Pons (tissue), 1 donor: Measurements from ENCODE around the gene ZSWIM8.
"Not testable (repeated sequence)": the region's sequence is repeated elsewhere in the genome, so short reads cannot be mapped to it uniquely, and the experiment has no call there.

ENCODE experiments used
- DNase-seq: peaks from one replicate; pipeline ENCODE4 v3.0.0-alpha.2; 2016; ENCODE audit warnings: low spot score

ZSWIM8 gene

DNA sequence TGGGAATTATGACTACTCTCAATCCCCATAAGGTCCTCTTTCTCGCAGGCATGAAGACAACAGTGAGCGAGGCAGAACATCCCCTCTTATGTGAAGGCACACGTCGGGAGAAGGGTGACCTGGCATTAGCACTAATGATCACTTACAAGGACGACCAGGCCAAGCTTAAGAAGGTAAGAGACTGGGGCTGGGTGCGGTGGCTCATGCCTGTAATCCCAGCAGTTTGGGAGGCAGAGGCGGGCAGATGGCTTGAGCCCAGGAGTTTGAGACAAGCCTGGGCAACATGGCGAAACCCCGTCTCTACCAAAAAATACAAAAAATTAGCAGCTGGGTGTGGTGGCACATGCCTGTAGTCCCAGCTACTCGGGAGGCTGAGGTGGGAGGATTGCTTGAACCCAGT, 10.1 kb downstream of the ZSWIM8 start:
- not testable (repeated sequence) for DNase-seq

DNA sequence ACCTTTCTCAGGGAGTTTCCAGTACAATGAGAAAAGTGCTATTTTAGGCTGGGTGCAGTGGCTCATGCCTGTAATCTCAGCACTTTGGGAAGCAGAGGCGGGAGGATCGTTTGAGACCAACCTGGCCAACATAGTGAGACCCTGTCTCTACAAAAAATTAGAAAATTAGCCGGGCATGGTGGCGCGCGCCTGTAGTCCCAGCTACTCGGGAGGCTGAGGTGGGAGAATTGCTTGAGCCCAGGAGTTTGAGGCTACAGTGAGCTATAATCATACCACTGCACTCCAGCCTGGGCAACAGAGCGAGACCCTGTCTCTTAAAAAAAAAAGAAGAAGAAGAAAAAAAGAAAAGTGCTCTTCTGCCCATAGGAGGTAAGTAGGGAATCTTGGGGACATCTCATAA, 10.6 kb downstream of the ZSWIM8 start:
- DNase-seq, result not testable (repeated sequence)

GRCh38 chr10:73796766-73797165, 11.4 kb downstream of the ZSWIM8 start:
- no peak for DNase-seq

DNA sequence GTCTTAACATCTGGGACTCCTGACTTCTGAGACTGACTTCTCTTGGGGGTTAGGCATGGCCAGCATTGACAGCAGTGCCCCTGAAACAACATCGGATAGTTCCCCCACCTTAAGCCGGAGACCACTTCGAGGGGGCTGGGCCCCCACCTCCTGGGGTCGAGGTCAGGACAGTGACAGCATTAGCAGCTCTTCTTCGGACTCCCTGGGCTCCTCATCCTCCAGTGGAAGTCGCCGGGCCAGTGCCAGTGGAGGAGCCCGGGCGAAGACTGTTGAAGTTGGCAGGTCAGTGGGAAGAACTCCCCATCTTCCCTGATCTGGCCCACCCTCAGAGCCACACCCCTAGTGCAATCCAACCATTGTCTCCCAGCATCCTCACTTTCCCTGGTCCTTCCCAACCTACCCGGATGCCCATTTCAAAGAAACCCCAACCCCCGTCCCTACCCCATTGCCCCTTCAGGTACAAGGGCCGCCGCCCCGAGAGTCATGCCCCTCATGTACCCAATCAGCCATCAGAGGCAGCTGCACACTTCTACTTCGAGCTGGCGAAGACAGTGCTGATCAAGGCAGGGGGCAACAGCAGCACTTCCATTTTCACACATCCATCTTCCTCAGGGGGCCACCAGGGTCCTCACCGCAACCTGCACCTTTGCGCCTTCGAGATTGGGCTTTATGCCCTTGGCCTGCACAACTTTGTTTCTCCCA, 12.1 kb downstream of the ZSWIM8 start:
- no peak for DNase-seq

DNA sequence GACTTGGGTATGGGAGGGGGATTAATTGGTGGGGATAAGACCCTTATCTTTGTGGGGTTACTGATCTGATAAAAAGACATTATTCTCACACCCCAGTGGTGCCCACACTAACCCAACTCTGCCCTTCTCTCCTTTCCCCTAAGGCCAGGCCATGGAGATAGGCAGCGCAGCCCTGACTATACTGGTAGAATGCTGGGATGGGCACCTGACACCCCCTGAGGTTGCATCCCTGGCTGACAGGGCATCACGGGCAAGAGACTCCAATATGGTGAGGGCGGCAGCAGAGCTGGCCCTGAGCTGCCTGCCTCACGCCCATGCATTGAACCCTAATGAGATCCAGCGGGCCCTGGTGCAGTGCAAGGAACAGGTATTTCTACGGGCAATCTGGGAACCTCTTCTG, 12.7 kb downstream of the ZSWIM8 start:
- no peak for DNase-seq

DNA sequence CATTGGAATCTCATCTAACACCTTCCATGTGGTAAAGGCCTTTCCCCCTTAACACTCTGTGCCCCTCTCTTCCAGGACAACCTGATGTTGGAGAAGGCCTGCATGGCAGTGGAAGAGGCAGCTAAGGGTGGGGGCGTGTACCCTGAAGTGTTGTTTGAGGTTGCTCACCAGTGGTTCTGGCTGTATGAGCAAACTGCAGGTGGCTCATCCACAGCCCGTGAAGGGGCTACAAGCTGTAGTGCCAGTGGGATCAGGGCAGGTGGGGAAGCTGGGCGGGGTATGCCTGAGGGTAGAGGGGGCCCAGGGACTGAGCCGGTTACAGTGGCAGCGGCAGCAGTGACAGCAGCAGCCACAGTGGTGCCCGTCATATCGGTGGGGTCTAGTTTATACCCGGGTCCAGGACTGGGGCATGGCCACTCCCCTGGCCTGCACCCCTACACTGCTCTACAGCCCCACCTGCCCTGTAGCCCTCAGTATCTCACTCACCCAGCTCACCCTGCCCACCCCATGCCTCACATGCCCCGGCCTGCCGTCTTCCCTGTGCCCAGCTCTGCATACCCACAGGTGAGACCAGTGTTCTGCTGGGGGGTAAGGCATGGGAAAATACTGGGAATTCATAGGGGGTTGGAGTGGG, 13.6 kb downstream of the ZSWIM8 start:
- DNase-seq, result no peak

- DNase-seq, result no peak
Measured at GRCh38 chr10:73799899-73800559, 14.6 kb downstream of the ZSWIM8 start.

DNA sequence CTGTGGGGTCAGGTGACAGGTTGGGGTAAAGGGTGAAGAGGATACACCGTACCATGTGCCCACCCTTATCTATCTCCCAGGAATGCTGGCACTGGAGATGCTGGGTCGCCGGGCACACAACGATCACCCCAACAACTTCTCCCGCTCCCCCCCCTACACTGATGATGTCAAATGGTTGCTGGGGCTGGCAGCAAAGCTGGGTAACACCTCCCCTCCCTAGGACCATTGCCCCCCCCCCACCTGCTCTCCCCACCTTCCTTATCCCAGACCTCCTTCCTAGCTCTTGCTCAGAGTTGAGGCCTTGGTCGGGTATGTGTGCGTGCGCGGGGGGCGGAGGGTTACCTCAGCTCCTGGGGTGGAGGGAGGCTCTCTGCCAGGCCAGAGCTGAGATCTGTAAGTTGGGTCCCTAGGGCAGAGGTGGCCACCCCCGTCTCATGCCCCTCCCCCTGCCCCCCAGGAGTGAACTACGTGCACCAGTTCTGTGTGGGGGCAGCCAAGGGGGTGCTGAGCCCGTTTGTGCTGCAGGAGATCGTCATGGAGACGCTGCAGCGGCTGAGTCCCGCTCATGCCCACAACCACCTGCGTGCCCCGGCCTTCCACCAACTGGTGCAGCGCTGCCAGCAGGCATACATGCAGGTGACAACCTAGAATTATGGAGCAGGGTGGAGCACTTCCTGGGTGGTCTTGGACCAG, 15.3 kb downstream of the ZSWIM8 start:
- no peak for DNase-seq

- DNase-seq, result no peak
Measured at GRCh38 chr10:73801253-73801590, 15.8 kb downstream of the ZSWIM8 start.

- no peak for DNase-seq
Measured at GRCh38 chr10:73802276-73802991, 17.0 kb downstream of the ZSWIM8 start.

- DNase-seq, result no peak
Measured at GRCh38 chr10:73803680-73804286, 18.4 kb downstream of the ZSWIM8 start.

- DNase-seq, result no peak
Measured at GRCh38 chr10:73806176-73806950, 21.0 kb downstream of the ZSWIM8 start.

GRCh38 chr10:73807471-73807870, 22.1 kb downstream of the ZSWIM8 start:
- DNase-seq, result no peak

DNA sequence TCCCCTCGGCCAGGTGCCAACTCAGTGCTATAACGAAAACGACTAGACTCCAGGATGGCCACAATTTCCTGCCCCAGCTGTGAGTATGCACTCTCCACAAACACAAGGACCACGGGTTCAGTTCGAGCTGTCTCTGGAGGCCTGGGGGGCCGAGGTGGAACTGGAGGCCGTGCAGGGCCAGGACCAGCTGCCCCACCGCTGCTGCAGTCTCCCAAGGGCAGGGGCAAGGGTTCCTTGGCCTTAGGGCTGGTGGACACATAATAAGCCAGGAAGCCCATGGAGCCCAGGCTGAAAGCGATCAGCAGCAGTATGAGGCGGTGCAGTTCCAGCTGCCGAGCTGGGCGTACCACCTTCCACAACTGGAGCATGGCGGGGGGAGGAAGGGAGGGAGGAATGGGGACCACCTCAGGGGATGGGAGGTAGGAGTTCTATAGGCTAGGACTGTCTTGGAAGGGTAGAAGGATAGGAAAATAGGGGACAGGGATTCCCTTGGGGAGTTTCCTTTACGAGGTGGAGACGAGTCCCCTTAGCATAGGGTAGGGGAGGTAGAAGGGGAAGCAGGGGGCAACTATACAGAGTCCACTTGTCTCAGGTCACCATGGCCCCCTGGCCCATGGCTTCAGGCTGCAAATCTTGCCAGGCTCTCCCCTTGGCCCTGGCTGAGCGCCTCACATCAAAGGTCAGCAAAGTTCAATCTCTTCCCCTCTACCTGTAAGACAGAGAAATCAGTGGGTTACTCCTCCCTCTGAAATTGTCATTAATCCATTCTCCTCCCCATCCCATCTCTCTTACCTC, 22.8 kb downstream of the ZSWIM8 start:
- no peak for DNase-seq

- DNase-seq, result no peak
Measured at GRCh38 chr10:73809061-73809818, 23.8 kb downstream of the ZSWIM8 start.

- DNase-seq, result no peak
Measured at GRCh38 chr10:73810358-73810734, 24.9 kb downstream of the ZSWIM8 start.

DNA sequence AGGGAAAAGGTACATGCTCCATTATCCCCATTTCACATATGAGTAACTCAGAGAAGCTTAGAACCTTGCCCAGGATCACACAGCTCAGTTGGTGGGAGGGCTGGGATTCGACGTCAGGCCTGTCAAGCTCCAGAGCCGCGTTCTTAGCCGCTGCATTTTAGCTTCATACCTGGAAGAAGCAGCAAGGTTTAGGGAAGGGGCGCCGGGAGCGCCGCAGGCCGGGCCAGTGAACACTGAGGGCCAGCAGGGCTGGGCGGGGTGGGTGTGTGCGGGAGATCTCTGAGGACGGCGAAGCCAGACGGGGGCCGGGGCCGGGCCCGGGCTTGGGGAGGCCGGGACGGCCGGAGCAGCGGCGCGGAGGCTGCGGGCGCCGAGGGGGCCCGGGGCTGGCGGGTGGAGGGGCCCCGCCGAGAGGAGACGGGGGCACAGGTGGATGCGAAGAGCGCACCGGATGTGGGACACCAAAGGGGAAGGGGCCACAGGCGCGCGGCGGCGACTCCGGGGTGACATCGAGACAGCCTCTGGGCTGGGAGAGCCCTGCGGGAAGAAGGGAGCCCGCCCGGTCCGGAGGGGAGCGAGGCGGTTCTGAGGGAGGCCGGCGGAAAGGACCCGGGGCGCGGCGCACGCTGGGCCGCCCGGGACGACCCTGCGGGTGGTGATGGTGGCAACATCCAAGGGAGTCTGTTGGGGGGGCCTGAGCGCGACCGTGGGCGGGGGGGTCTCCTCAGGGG, 25.5 kb downstream of the ZSWIM8 start:
- DNase-seq, result no peak

DNA sequence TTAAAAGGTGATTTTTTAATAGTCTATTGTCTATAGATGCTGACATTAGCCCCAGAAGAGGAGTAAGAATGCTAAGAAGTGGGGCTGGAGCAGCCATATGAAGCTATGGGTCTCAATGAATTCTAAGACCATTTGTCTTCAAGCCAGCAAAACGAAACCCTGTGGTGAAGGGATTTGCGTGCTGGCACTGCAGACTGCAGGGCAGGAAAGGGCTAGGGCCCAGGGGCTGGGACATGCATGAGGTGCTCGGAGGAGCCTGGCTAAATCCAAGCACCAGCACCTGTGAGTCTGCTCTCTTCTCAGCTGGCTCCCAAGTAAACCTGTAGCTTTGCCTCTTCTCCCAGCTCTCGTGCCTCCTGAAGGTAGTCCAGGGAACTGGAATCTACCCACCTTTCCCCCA, 27.3 kb downstream of the ZSWIM8 start:
- no peak for DNase-seq

- DNase-seq, result no peak
Measured at GRCh38 chr10:73813333-73813732, 27.9 kb downstream of the ZSWIM8 start.
